ENCODE measurements around the gene SLC39A9.

- TF ChIP-seq, protein P1, sequence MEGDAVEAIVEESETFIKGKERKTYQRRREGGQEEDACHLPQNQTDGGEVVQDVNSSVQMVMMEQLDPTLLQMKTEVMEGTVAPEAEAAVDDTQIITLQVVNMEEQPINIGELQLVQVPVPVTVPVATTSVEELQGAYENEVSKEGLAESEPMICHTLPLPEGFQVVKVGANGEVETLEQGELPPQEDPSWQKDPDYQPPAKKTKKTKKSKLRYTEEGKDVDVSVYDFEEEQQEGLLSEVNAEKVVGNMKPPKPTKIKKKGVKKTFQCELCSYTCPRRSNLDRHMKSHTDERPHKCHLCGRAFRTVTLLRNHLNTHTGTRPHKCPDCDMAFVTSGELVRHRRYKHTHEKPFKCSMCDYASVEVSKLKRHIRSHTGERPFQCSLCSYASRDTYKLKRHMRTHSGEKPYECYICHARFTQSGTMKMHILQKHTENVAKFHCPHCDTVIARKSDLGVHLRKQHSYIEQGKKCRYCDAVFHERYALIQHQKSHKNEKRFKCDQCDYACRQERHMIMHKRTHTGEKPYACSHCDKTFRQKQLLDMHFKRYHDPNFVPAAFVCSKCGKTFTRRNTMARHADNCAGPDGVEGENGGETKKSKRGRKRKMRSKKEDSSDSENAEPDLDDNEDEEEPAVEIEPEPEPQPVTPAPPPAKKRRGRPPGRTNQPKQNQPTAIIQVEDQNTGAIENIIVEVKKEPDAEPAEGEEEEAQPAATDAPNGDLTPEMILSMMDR (conservative IDR thresholded peaks at IDR 0.05; ENCODE audit: low read length), result no peak
- no peak for TF ChIP-seq EZH2phosphoT487 (IDR thresholded peaks at IDR 0.05; ENCODE audit: borderline replicate concordance, low read depth, low read length)
These were observed 31.9 kb downstream of the SLC39A9 start for GRCh38 chr14:69430306-69430939.

Measured in OCI-LY7 (cell line).